HG03521 (cell line): ENCODE data around the gene ACLY.
"Not testable (repeated sequence)": the region's sequence is repeated elsewhere in the genome, so short reads cannot be mapped to it uniquely, and the experiment has no call there.

ENCODE experiments used
- ATAC-seq: cut with Tn5 transposase; IDR thresholded peaks from one replicate; pipeline ENCODE4 v1.9.1; 2021; ENCODE audit warnings: mild to moderate bottlenecking, moderate library complexity; ENCODE audit not compliant: unreplicated experiment

ACLY gene

DNA sequence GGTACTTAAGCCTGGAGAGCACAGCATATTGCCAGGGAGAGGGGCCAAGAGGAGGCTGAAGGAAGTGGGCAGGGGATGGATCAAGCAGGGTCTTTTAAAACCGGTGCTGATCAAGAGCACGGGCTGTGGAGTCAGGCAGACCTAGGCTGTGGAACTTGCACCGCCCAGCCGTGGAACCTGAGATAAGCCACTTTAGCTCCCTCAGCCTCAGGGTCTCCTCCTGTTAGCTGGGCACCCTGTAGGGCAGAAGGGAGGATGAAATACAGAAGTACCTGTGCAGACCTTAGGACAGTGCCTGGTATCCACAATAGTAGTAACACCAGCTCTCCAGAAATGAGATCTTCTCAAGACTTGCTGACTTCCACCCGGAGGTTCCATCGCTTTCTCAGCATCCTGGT lies 20.9 kb upstream of the ACLY start:
- no peak for ATAC-seq

DNA sequence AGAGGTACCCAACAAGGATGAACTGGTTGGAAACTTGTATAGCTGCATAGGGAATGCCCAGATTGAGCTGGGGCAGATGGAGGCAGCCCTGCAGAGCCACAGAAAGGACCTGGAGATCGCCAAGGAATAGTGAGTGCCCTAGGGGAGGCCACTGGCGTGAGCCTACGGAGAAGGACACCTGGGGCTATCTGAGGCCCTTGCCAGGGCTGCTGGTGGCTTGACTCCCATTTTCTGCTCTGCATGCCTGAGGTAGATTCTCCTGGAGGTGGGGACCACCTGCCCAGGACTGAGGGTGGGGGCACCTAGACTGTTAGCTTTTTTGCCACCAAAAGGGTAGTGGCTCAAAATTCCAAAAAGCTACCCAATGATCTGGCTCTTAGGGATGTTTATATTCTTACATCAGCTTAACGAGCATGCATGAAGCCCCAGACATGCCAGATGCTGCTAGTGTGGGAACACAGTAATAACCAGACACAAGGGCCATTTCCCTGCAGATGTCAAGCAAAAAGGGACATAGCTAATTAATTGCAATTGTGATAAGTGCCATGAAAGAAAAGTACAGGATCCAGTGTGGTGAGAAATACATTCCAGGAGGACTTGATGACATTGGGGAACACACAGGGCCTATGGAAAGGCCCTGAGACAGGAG lies 20.4 kb upstream of the ACLY start:
- no peak for ATAC-seq

DNA sequence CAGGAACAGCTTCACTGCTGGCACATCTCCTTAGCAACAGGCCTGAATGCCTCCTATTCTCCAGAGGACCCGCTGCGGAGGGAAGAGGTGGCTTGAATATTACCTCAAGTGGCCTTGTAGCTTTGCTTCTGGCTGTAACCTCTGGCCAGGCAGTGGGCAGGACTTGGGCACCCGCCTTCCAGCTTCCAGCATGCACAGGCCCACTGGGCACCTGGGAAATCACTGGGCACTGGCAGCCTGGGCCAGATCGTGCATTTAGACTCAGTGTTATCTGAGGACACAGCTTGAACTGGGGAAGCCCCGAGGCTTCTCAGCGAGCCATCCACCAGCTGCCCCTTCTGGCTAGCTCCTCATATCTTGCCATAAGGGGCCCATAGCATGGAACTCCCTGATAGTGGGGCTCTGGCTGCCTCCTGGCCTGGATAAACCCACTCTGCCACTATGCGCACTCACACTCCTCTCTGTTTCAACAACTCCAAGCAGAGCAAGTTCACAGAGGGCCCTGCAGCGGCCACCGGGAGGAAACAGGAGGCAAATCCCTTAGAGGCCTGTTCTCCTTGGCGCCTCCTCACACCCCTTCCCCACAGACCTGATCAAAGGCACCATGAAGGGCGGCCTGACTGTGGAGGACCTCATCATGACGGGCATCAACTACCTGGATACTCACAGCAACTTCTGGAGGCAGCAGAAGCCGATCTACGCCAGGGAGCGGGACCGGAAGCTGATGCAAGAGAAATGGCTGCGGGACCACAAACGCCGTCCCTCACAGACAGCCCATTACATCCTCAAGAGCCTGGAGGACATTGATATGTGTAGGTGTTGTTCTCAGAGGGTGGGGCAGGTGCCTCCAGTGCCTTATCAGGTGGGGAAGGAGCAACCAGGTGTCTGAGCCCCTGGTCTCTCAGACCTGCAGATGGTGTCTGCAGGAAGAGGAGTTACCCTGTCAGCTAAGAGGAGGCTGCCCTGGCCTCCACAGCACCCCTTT lies 19.5 kb upstream of the ACLY start:
- no peak for ATAC-seq

DNA sequence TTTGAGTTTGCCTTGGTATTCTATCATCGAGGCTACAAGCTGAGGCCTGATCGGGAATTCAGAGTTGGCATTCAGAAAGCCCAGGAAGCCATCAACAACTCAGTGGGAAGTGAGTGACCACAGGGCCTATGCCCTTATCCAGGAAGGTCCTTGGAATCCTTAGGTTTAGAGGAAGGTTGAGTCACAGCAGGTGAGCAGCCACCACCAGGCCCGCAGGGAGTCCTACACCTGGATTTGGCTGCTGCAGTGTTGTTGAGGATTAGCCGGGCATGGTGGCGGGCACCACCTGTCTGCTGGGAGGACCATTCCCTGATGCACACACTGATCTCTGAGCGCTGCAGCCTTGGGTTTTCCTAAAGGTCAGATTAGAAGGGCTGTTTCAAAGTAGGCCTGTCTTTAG lies 16.9 kb upstream of the ACLY start:
- ATAC-seq, result no peak

DNA sequence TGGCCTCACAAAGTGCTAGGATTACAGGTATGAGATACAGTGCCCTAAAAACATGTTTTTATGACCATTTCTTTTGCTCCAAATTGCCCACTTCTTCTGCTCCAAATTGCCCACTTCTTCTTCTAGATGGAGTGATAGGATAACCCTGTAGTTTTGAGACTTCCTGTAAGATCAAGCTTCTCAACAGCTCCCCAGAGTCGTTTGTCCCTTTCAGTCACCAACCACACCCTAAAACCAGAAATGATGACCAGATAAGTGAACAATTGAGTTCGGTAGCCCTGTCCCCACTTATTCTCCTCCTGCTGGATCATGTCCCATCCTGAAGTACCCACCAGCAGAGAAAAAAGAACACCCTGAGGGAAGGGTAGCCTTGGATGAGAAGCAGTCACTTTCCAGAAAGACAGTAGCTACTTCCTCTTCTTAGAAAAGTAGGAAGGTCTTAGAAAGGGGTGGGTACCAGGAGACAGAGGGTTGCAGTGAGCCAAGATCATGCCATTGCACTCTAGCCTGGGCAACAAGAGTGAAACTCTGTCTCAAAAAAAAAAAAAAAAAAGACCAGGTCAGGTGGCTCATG lies 14.2 kb upstream of the ACLY start:
- ATAC-seq, result no peak

DNA sequence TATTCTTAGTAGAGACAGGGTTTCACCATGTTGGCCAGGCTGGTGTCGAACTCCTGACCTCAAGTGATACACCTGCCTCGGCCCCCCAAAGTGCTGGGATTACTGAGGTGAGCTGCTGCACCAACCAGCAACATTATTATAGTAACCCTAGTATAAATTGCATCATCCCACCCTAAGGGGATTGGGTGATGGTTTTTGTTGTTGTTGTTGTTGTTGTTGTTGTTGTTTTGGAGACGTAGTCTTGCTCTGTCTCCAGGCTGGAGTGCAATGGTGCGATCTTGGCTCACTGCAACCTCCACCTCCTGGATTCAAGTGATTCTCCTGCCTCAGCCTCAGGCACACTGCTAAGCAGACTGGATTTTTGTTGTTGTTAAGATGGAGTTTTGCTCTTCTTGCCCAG lies 13.0 kb upstream of the ACLY start:
- not testable (repeated sequence) for ATAC-seq

GRCh38 chr17:41930833-41931156 lies 12.0 kb upstream of the ACLY start:
- ATAC-seq, result peak; percentile 25

DNA sequence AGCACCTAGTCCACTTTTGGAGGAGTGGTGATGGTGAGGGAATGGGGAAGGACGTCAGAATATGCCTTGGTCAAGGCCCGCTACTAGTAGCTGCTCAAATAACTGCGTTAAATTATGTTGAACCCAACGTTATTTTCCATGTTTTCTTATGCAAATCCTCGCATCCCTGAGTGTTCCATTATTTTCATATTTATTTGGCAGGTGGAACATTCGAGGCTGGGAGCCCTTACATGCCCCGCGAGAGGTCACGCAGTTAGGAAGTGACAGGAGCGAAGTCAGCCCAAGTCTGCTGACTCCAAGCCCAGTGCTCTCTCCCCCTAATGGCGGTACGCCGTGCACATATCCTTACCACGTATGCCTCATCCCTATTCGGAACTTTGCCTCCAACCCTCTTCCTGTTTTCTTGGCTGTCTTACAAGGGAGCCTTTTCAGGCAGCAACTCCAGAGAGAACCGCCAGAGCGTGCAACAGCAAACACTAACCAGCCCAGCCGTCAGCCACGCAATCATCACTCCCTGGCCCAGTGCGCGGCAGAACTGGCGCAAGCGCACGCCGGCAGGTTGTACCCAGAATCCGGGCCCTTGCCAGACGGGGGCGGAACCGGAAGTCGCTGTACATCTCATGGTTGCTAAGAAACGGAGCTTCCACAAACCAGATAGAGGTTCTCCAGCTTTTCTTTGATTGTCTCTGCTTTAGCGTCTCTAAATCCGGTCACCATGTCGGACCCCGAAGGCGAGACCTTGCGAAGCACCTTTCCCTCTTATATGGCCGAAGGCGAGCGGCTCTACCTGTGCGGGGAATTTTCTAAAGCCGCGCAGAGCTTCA lies 11.5 kb upstream of the ACLY start, which contains the start of gene ODAD4:
Gene ODAD4 (plus strand): TSS at position 609 of the 824 bp plus-strand sequence. CDS start 107 bp downstream, at position 716.
- ATAC-seq, result peak; percentile 93

DNA sequence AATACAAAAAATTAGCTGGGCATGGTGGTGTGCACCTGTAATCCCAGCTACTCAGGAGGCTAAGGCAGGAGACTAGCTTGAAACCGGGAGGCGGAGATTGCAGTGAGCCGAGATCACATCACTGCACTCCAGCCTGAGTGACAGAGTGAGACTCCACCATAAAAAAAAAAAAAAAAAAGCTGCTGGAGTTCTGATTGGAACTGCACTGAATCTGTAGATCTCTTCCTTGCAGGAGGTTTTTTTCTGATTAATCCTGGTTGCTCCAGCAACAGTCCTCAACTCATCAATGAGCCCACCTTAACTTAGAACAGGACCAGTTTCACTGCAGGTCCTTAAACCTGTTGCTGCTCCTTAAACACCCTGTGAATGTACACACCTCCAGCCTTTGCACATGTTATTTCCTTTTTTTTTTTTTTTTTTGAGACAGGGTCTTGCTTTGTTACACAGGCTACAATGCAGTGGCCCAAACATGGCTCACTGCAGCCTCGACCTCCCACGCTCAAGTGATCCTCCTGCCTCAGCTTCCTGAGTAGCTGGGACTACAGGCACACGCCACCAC lies 10.0 kb upstream of the ACLY start:
- ATAC-seq, result no peak

GRCh38 chr17:41925991-41926590 lies 7.3 kb upstream of the ACLY start:
- no peak for ATAC-seq

- ATAC-seq, result no peak
These were observed 1.8 kb upstream of the ACLY start for GRCh38 chr17:41920580-41920955.

GRCh38 chr17:41919840-41920579 lies 1.3 kb upstream of the ACLY start:
- ATAC-seq, result no peak

DNA sequence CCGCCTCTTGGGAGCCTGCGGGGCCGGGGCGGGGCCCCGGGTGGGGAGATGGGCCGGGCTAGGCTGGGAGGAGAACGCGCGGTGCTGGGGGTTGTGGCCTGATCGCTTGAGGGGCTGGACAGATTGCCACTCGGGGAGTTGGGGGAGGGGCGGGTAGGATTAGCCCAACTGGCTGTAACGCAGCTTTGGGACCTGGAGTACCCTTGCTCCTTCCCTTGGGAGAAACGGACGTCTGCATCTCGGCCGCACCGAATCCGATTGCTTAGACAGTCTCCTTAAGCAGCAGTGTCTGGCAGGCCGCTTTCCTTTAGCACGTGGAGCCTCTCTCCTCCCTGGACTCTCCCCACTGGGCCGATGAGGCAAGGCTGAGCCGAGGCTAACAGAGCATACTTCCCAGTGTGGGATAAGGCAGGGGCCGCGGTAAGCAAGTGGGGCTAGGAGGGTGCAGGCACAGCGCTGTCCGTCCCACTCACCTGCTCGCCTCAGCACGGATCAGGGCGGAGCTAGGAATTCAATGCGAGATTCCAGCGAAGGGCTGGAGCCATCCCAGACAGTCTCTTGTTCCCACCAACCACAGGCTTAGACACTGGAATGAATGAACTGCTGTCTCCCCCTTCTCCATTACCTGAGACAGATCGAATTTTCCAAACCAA lies 540 bp upstream of the ACLY start:
- no peak for ATAC-seq

- no peak for ATAC-seq
These were observed 955 bp downstream of the ACLY start for GRCh38 chr17:41917679-41918313.

DNA sequence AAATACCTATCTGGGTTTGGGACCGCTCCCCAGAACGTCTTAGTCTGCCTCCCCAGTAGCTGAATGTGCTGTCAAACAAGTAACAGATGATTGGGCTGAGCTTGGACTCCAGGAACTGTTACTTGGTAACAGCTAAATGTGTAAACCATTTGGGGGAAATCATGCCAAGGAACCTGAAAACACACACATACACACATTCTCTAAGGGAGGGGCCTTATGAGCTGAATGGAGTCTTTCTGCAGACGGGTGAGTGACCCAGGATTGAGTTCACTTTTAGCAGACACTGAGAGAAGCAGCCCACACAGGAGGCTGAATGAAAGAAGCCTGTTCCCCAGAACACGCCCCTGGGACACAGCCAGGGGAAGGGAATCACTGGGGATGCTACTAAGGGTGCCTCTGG lies 1.6 kb downstream of the ACLY start:
- ATAC-seq, result no peak

DNA sequence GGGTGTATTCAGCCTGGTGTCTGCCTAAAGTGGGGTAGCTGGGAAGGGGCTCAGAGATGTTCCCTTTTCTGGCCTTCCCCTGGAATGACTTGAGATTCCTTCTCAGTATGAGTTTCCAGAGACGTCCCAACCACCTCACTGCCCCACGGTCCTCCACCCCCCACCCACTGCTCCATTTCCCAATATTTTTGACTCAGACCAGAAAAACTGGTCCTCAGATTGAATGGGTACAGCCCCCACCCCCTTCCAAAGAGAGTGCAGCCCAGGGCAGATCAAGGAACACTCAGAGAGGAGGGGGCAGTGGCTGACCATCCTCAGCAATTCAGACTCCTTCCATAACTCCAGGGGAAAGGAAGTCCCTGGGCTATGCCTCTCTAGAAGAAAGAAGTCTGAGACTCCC lies 3.2 kb downstream of the ACLY start:
- ATAC-seq, result no peak

DNA sequence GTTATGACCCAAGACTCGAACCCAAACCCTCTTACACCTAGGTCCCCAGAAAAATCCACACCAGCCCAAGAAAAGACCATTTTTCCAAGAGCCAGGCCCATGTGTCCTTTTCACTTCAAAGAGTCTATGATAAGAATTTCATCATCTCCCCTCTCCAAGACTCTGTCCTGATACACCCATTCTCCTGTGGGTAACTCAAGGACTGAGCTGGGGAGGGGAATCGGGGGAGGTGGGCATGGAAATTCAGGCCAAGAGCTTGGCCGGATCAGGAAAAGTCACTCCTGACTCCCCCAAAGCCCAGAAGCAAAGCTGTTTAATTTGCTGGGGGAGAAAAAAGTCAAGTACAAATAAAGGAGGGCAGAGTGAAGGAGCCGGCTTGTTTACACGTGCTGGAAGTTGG lies 3.7 kb downstream of the ACLY start:
- no peak for ATAC-seq

- ATAC-seq, result no peak
These were observed 4.4 kb downstream of the ACLY start for GRCh38 chr17:41914358-41914766.

GRCh38 chr17:41913798-41914197 lies 5.0 kb downstream of the ACLY start:
- no peak for ATAC-seq
